Left ventricle myocardium inferior (tissue), 1 donor: Measurements from ENCODE around the gene ASB18. TPM values are rescaled to one million over a fixed set of nuclear protein-coding genes. Genes with fewer than 3 reads are reported as not detected.

Experiments used
- DNase-seq: peaks from one replicate; pipeline ENCODE4 v3.0.0-alpha.2; 2020
- H3K27ac ChIP-seq: fragments of 200-600 bp; replicated peaks from 2 replicates; pipeline ENCODE4 v1.8.0; 2021
- H3K27me3 ChIP-seq: fragments of 200-600 bp; 2 replicates; pipeline ENCODE4 v1.8.0; 2021; ENCODE audit warnings: low read depth
- H3K36me3 ChIP-seq: fragments of 200-600 bp; 2 replicates; pipeline ENCODE4 v1.8.0; 2021
- H3K4me1 ChIP-seq: fragments of 200-600 bp; 2 replicates; pipeline ENCODE4 v1.8.0; 2021
- H3K4me3 ChIP-seq: fragments of 200-600 bp; 2 replicates; pipeline ENCODE4 v1.8.0; 2021; ENCODE audit warnings: mild to moderate bottlenecking, moderate library complexity
- H3K9me3 ChIP-seq: fragments of 200-600 bp; replicated peaks from 2 replicates; pipeline ENCODE4 v1.8.0; 2021
- CTCF ChIP-seq: fragments of 200-600 bp; IDR thresholded peaks from 2 replicates; pipeline ENCODE4 v1.8.0; 2021; ENCODE audit warnings: antibody characterized with exemption, mild to moderate bottlenecking, borderline replicate concordance
- intact Hi-C: fragments of 100-400 bp; cut with micrococcal nuclease; formaldehyde crosslinking; loops from one replicate; pipeline ENCODE4 v1.11.0; 2022
- total RNA-seq: library from RNA; stranded (reverse); fragmentation: NEBNext Ultra II Directional; extraction: Animal tissue kit (Norgen Biotek cat#: 25700); gene quantifications from one replicate; pipeline ENCODE4 v1.2.1, GENCODE V29; 2021
- donor health status: DM: no; HTN: yes; CAD: no; lungs with severe emphysema.

ASB18 gene
- total RNA-seq, 1 donor from 2014 or later = 11.3 TPM

- H3K9me3 ChIP-seq = no peaks in the 10 kb centered on the region
- TF ChIP-seq CTCF = no peak
- no peaks in the 10 kb centered on the region for H3K36me3 ChIP-seq
- peak overlapping the region; percentile 59 for H3K4me3 ChIP-seq
- DNase-seq = no peak
- H3K27me3 ChIP-seq = peaks cover 100% of the 10 kb centered on the region
- intact Hi-C loops = no loop called here
- H3K27ac ChIP-seq = no peak overlapping the region
- peaks cover 80% of the 10 kb centered on the region for H3K4me1 ChIP-seq
Measured at GRCh38 chr2:236166796-236167296, 97.4 kb downstream of the ASB18 start.

DNA sequence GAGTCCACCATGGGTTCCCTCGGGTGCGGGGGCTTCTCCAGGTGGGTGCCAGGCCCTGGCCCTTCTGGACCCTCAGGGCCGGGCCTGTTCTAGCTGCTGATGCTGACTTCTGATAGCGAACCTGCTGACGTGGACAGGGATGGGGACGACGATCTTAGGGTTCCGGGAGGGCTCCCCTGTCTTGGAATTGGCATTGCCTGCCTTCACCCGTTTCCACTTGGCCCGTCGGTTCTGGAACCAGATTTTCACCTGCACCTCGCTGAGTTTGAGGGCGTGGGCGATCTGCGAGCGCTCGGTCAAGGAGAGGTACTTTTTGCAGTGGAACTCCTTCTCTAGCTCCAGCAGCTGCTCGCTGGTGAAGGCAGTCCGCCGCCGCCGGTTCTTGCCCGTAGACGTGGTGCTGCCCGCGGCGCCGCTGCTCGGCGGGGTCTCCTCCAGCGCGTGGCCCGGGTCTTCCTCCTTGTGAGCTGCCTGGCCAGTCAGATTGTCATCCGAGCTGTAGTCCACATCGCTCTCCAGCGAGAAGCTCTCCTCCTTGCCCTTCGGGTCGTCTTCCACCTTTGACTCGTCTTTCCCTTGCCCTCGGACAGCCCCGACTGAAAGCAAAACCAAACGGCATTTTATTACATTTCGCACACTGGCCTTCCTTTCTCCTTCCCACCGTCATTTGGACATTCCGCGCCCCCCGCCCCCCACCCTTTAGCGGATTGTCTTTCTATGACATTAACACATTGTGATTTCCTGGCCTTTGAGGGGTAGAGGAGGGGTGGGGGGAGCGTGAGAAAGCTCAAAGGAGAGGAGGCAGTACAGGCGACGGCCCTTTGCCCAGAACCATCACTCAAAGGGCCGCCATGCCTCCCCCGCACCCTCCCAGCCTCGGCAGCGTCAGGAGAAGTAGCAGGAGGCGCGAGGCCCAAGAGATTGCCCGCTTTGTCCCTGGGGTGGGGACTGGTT lies 98.1 kb downstream of the ASB18 start:
- TF ChIP-seq CTCF = no peak
- Histone ChIP-seq H3K27ac (no peak overlapping the region), H3K36me3 (no peaks in the 10 kb centered on the region), H3K27me3 (peaks cover 100% of the 10 kb centered on the region), H3K4me1 (peaks cover 73% of the 10 kb centered on the region), H3K9me3 (no peaks in the 10 kb centered on the region), H3K4me3 (peak overlapping the region; percentile 59)
- intact Hi-C loops = no loop called here
- DNase-seq = no peak

DNA sequence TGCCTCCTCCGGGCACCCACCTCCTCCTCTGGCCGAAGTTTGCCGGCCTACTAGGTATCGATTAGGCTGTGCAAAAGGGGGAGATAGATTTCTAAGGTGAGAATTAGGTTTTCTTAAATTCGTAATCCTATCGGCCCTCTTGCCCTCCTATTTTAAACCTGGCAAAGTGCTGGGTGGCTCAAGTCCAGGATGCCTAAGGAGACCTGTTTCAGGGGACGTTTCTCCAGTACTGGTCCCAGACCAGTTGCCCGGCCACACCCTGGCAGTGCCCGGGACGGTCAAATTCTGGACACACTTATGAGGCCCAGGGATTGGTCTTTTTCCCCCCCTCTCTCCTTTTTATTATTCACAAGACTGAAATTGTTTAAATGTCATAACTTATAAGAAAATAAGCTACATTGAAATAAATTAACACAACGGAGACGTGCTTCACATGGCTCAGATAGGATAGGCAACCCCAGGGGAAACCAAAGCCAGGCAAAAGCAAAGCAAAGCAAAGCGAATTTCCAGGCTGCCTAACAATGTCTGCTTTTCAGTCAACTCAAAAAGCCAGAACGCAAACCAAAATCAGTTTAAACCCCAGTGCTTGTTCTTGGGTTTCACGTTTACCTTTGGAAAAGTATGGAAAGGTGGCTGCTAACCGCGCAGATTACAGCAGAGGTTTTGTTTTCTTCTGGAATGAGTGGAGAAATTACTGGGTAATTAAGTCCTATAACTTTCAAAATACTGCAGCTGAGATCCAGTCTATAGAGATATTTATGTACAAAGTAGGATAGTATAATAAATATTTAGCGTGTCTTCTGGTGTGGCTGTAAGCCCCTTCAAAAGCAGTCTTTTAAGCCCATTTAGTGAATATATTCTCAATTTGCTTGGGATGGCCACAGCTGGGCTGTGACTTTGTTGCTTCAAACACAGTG lies 99.0 kb downstream of the ASB18 start:
- H3K27ac ChIP-seq = no peak overlapping the region
- H3K4me1 ChIP-seq = peaks cover 71% of the 10 kb centered on the region
- DNase-seq = no peak
- TF ChIP-seq CTCF = no peak
- no peaks in the 10 kb centered on the region for H3K9me3 ChIP-seq
- H3K27me3 ChIP-seq = peaks cover 100% of the 10 kb centered on the region
- H3K36me3 ChIP-seq = no peaks in the 10 kb centered on the region
- peak overlapping the region; percentile 63 for H3K4me3 ChIP-seq
- intact Hi-C loops = no loop called here

DNA sequence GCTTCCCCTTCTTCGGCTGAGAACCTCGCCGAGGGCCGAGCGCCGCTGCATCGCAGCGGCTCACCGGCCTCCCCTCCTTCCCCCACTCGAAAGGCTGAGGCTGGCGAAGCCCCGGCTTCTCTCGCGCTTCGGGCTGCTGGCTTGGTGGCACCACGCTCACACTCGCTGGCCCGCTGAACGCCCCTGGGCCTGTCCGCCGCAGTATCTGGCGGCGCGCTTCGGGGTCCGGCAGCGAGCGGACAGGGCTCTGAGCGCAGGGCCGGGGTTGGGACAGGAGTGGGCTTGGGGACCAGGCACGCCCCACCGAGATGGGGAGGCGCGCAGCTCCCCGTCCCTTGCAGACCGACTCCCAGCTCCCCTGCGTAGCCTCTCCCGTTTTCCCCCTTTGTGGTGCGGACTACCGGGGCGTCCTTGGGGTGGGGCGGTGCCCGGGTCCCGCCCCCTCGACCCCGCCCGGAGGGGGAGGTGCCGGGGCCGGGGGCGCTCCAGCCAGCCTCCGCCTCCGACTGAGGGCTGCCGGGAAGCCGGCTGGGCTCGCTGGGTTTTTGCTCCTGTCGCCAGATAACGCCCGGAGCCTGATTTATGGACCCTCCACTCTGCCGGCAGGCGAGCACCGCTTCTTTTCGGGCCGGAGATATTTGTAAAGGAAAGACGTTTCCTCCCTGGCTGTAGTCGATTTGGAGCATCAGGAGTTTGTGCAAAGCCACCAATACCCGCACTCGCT lies 99.8 kb downstream of the ASB18 start:
- Histone ChIP-seq H3K4me3 (peak overlapping the region; percentile 63), H3K27me3 (peaks cover 100% of the 10 kb centered on the region), H3K36me3 (no peaks in the 10 kb centered on the region), H3K9me3 (no peaks in the 10 kb centered on the region), H3K27ac (no peak overlapping the region), H3K4me1 (peaks cover 63% of the 10 kb centered on the region)
- no peak for DNase-seq
- TF ChIP-seq CTCF = no peak
- intact Hi-C loops = no loop called here
